Esophagus muscularis mucosa (tissue), 4 donors: Measurements from ENCODE around the gene TPGS1. TPM values are rescaled to one million over a fixed set of nuclear protein-coding genes. Genes with fewer than 3 reads are reported as not detected.
A peak's percentile ranks its signal among the peaks of the same experiment; 100 is the strongest.

Source experiments
- DNase-seq: peaks from one replicate; pipeline ENCODE4 v3.0.0-alpha.2; 2017; ENCODE audit errors: extremely low spot score
- H3K27ac ChIP-seq, 4 donors: fragments of 200-600 bp; sonication (generic); replicated peaks in 1 of 4; 1 replicate in 3 of 4; 2 replicates in 1 of 4; pipeline ENCODE4 v1.5.1; 2016 to 2019; ENCODE audit warnings: mild to moderate bottlenecking in 1 of 4
- H3K27me3 ChIP-seq, 4 donors: fragments of 200-600 bp; sonication (generic); one replicate each; pipeline versions ENCODE4 v1.5.1 to v1.6.0; 2016 to 2019
- H3K36me3 ChIP-seq, 4 donors: fragments of 200-600 bp; sonication (generic); one replicate each; pipeline ENCODE4 v1.5.1; 2016 to 2019
- H3K4me1 ChIP-seq, 4 donors: fragments of 200-600 bp; sonication (generic); one replicate each; pipeline ENCODE4 v1.5.1; 2016 to 2019
- H3K4me3 ChIP-seq, 4 donors: fragments of 200-600 bp; sonication (generic); 1 replicate in 2 of 4; 2 replicates in 2 of 4; pipeline ENCODE4 v1.5.1; 2016 to 2019; ENCODE audit warnings: mild to moderate bottlenecking in 4 of 4, moderate library complexity in 1 of 4
- H3K9me3 ChIP-seq, 4 donors: fragments of 200-600 bp; sonication (generic); 1 replicate in 3 of 4; 2 replicates in 1 of 4; pipeline ENCODE4 v1.5.1; 2016 to 2019
- CTCF ChIP-seq, 3 experiments: fragments of 200-600 bp in 2 of 3; fragments of 450-650 bp in 1 of 3; sonication (generic) in 2 of 3; IDR thresholded peaks; one replicate each; pipeline ENCODE4 v1.5.1; 2017 to 2019; ENCODE audit warnings: antibody characterized with exemption in 3 of 3, mild to moderate bottlenecking in 2 of 3, moderate library complexity in 1 of 3
- EP300 ChIP-seq: sonication (generic); formaldehyde crosslinking; IDR thresholded peaks from one replicate; pipeline ENCODE4 v1.6.1; 2017; ENCODE audit warnings: antibody characterized with exemption
- POLR2A ChIP-seq: fragments of 450-650 bp; IDR thresholded peaks from one replicate; pipeline ENCODE4 v1.6.1; 2017; ENCODE audit warnings: antibody characterized with exemption, moderate library complexity, mild to moderate bottlenecking, low read depth
- POLR2AphosphoS5 ChIP-seq, 2 donors: sonication (generic); formaldehyde crosslinking; IDR thresholded peaks; one replicate each; pipeline ENCODE4 v1.6.1; 2017; ENCODE audit warnings: antibody characterized with exemption in 2 of 2
- WGBS: methylation state at CpG from one replicate; pipeline ENCODE4 v1.1.5; 2018; 5-methylcytosine and 5-hydroxymethylcytosine counted together
- intact Hi-C: fragments of 100-400 bp; cut with DNase I; formaldehyde crosslinking; loops from one replicate; pipeline ENCODE4 v1.15.1; 2023
- total RNA-seq, 4 donors: library from RNA; depleted of rRNA; stranded (reverse); fragments of >200 nt; gene quantifications; one replicate each; pipeline versions ENCODE4 v1.1.0 to v1.2.1, GENCODE V29; 2016

TPGS1 gene
- total RNA-seq, 4 donors from 2014 or later, result 61.7 to 86.6 (median 64.4) TPM

- no peak for TF ChIP-seq EP300
- no peak for TF ChIP-seq POLR2A
- no peak for TF ChIP-seq CTCF (IDR thresholded peaks at IDR 0.05)
- TF ChIP-seq POLR2AphosphoS5 (IDR thresholded peaks at IDR 0.05), result peak in 1 of 2 donors; percentile 59
- DNase-seq, result no peak
- Histone ChIP-seq H3K4me1 (peaks cover 12 to 32% (median 27%) of the 10 kb centered on the region in 4 donors), H3K27me3 (peaks cover 0 to 23% (median 0%) of the 10 kb centered on the region in 4 donors), H3K27ac (peak within 1 kb of the TSS; percentile 76 to 84 (median 82)), H3K36me3 (peaks cover 0 to 5% (median 0%) of the 10 kb centered on the region in 4 donors), H3K9me3 (no peaks in the 10 kb centered on the region), H3K4me3 (peak within 1 kb of the TSS; percentile 76 to 79 (median 78))
- intact Hi-C loops, result no loop called here
- 0% methylated on average over 6 of the region's 85 CpGs for WGBS
Measured at GRCh38 chr19:460877-461720, 46.2 kb upstream of the TPGS1 start, which contains the start of gene SHC2. Gene SHC2 (minus strand): TSS chr19:461033. CDS start chr19:460996, 37 bp downstream.

GRCh38 chr19:461721-462551, 45.4 kb upstream of the TPGS1 start:
- Histone ChIP-seq H3K4me1 (peaks cover 12 to 32% (median 27%) of the 10 kb centered on the region in 4 donors), H3K4me3 (peak overlapping the region; percentile 76 to 79 (median 78)), H3K9me3 (no peaks in the 10 kb centered on the region), H3K27ac (peak overlapping the region; percentile 63 to 72 (median 67)), H3K36me3 (peaks cover 0 to 5% (median 0%) of the 10 kb centered on the region in 4 donors), H3K27me3 (peaks cover 0 to 23% (median 0%) of the 10 kb centered on the region in 4 donors)
- intact Hi-C loops, result no loop called here
- TF ChIP-seq POLR2AphosphoS5 (IDR thresholded peaks at IDR 0.05), result peak in 1 of 2 donors; percentile 14
- TF ChIP-seq POLR2A, result no peak
- 3% methylated on average over 25 of the region's 60 CpGs for WGBS
- DNase-seq, result no peak

GRCh38 chr19:463483-464207, 43.7 kb upstream of the TPGS1 start:
- intact Hi-C loops, result no loop called here
- DNase-seq, result no peak

GRCh38 chr19:464208-464545, 43.1 kb upstream of the TPGS1 start:
- 89% methylated on average over 6 of the region's 9 CpGs for WGBS
- intact Hi-C loops, result no loop called here
- DNase-seq, result no peak
- Histone ChIP-seq H3K9me3 (no peaks in the 10 kb centered on the region), H3K4me3 (no peak overlapping the region), H3K27ac (no peak overlapping the region), H3K36me3 (no peaks in the 10 kb centered on the region), H3K27me3 (peaks cover 0 to 23% (median 0%) of the 10 kb centered on the region in 4 donors), H3K4me1 (peaks cover 12 to 28% (median 27%) of the 10 kb centered on the region in 4 donors)
- TF ChIP-seq POLR2AphosphoS5 (IDR thresholded peaks at IDR 0.05) (no peak), POLR2A (no peak), EP300 (no peak), CTCF (IDR thresholded peaks at IDR 0.05) (no peak)

More at GRCh38 chr19:463483-464207, 43.7 kb upstream of the TPGS1 start:
- Histone ChIP-seq H3K9me3 (no peaks in the 10 kb centered on the region), H3K27ac (no peak overlapping the region), H3K4me3 (no peak overlapping the region), H3K4me1 (peaks cover 12 to 32% (median 27%) of the 10 kb centered on the region in 4 donors), H3K27me3 (peaks cover 0 to 23% (median 0%) of the 10 kb centered on the region in 4 donors), H3K36me3 (no peaks in the 10 kb centered on the region)
- TF ChIP-seq POLR2AphosphoS5 (IDR thresholded peaks at IDR 0.05) (no peak), CTCF (IDR thresholded peaks at IDR 0.05) (no peak), POLR2A (no peak), EP300 (no peak)
- 89% methylated on average over 5 of the region's 35 CpGs for WGBS
